Mesenchymal stem cell (in vitro differentiated cells and primary cell): ENCODE results near the gene MADD.

ENCODE experiments used
- DNase-seq: peaks from one replicate; pipeline ENCODE4 v3.0.0-alpha.2; 2013
- H2AFZ ChIP-seq: one replicate; pipeline ENCODE4 v1.6.1; 2013; ENCODE audit warnings: low read depth, mild to moderate bottlenecking, control low read depth, inconsistent platforms, low read length, moderate library complexity
- H2AK5ac ChIP-seq: 2 replicates; pipeline ENCODE4 v1.6.1; 2013; ENCODE audit warnings: low read length, moderate library complexity, mild to moderate bottlenecking, inconsistent platforms; ENCODE audit not compliant: severe bottlenecking
- H2BK120ac ChIP-seq: one replicate; pipeline ENCODE4 v1.6.1; 2013; ENCODE audit warnings: low read depth, mild to moderate bottlenecking, inconsistent platforms, low read length, moderate library complexity
- H2BK12ac ChIP-seq, 2 experiments: one replicate each; pipeline ENCODE4 v1.6.1; 2013; ENCODE audit warnings: inconsistent platforms in 2 of 2, low read length in 2 of 2, mild to moderate bottlenecking in 2 of 2, moderate library complexity in 2 of 2, control low read depth in 1 of 2
- H2BK15ac ChIP-seq: one replicate; pipeline ENCODE4 v1.6.1; 2013; ENCODE audit warnings: mild to moderate bottlenecking, low read depth, inconsistent platforms; ENCODE audit not compliant: poor library complexity, severe bottlenecking
- H2BK5ac ChIP-seq: 2 replicates; pipeline ENCODE4 v1.6.1; 2013; ENCODE audit warnings: low read depth, mild to moderate bottlenecking, low read length, control low read depth, inconsistent platforms; ENCODE audit not compliant: poor library complexity, severe bottlenecking
- H3K14ac ChIP-seq, 2 experiments: one replicate each; pipeline ENCODE4 v1.6.1; 2013; ENCODE audit warnings: inconsistent platforms in 2 of 2, low read length in 2 of 2, control low read depth in 1 of 2, mild to moderate bottlenecking in 1 of 2, moderate library complexity in 1 of 2
- H3K18ac ChIP-seq, 2 experiments: one replicate each; pipeline ENCODE4 v1.6.1; 2013; ENCODE audit warnings: inconsistent platforms in 2 of 2, low read length in 2 of 2, control low read depth in 1 of 2, low read depth in 1 of 2, mild to moderate bottlenecking in 1 of 2
- H3K23ac ChIP-seq, 2 experiments: one replicate each; pipeline ENCODE4 v1.6.1; 2013; ENCODE audit warnings: inconsistent platforms in 2 of 2, low read length in 2 of 2, mild to moderate bottlenecking in 2 of 2, moderate library complexity in 2 of 2, control low read depth in 1 of 2
- H3K27ac ChIP-seq: 2 replicates; pipeline ENCODE4 v1.5.1; 2013; ENCODE audit warnings: mild to moderate bottlenecking, moderate library complexity, low read length, control low read depth, inconsistent platforms; ENCODE audit not compliant: poor library complexity, severe bottlenecking
- H3K27me3 ChIP-seq, 2 experiments: 2 replicates each; pipeline versions ENCODE4 v1.6.1 to v1.7.0; 2013; ENCODE audit warnings: low read length in 2 of 2, mild to moderate bottlenecking in 2 of 2, moderate library complexity in 2 of 2, control low read depth in 1 of 2, inconsistent platforms in 1 of 2; ENCODE audit not compliant: control insufficient read depth in 1 of 2, insufficient read depth in 1 of 2
- H3K36me3 ChIP-seq, 2 experiments: 2 replicates each; pipeline versions ENCODE4 v1.6.1 to v1.7.0; 2013; ENCODE audit warnings: low read length in 2 of 2, control low read depth in 1 of 2, inconsistent platforms in 1 of 2, low read depth in 1 of 2, mild to moderate bottlenecking in 1 of 2; ENCODE audit not compliant: insufficient read depth in 2 of 2, control insufficient read depth in 1 of 2
- H3K4ac ChIP-seq, 2 experiments: one replicate each; pipeline ENCODE4 v1.6.1; 2013; ENCODE audit warnings: inconsistent platforms in 2 of 2, low read length in 2 of 2, mild to moderate bottlenecking in 2 of 2, moderate library complexity in 2 of 2, control low read depth in 1 of 2, low read depth in 1 of 2
- H3K4me1 ChIP-seq: 2 replicates; pipeline ENCODE4 v1.6.1; 2013; ENCODE audit warnings: low read depth, low read length, control low read depth; ENCODE audit not compliant: control insufficient read depth, insufficient read depth
- H3K4me2 ChIP-seq: 2 replicates; pipeline ENCODE4 v1.6.1; 2013; ENCODE audit warnings: low read length, mild to moderate bottlenecking, inconsistent platforms; ENCODE audit not compliant: poor library complexity, severe bottlenecking
- H3K4me3 ChIP-seq, 2 experiments: 2 replicates each; pipeline versions ENCODE4 v1.5.1 to v1.7.0; 2013; ENCODE audit warnings: low read length in 2 of 2, mild to moderate bottlenecking in 2 of 2, control low read depth in 1 of 2, low read depth in 1 of 2; ENCODE audit not compliant: insufficient read depth in 1 of 2
- H3K79me1 ChIP-seq: replicated peaks from 2 replicates; pipeline ENCODE4 v1.6.1; 2013; ENCODE audit warnings: mild to moderate bottlenecking, control low read depth, low read length, inconsistent platforms; ENCODE audit not compliant: poor library complexity, severe bottlenecking
- H3K9ac ChIP-seq: 2 replicates; pipeline ENCODE4 v1.7.0; 2013; ENCODE audit warnings: mild to moderate bottlenecking, low read length, moderate library complexity
- H3K9me3 ChIP-seq: 2 replicates; pipeline ENCODE4 v1.7.0; 2013; ENCODE audit warnings: mild to moderate bottlenecking, low read length; ENCODE audit not compliant: control insufficient read depth
- H4K8ac ChIP-seq: one replicate; pipeline ENCODE4 v1.6.1; 2013; ENCODE audit warnings: inconsistent platforms, mild to moderate bottlenecking, low read length, moderate library complexity
- H4K91ac ChIP-seq: one replicate; pipeline ENCODE4 v1.6.1; 2013; ENCODE audit warnings: mild to moderate bottlenecking, low read length, inconsistent platforms
- WGBS: methylation state at CpG from one replicate; pipeline ENCODE4 v1.1.7; 2013; ENCODE audit warnings: mixed read lengths; 5-methylcytosine and 5-hydroxymethylcytosine counted together

Gene MADD

DNA sequence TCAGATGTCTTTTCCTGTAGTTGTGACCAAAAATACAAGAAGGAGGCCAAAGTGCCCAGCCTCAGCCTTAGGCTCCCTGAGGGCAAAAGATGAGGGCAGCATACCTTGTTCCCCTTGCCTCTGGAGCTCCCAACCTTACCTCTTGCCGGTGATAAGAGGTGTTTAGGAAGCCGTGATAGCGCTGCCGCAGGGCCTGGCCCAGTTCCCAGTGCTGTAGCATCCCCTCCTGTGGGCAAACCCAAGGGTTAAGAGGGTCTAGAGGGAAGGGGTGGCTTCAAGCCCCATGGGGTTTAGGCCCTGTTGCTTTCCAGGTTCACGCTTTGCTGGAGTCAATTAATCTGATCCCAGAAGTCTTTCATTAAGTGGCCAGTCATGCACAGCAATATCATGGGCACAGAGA is 22.4 kb upstream of the MADD start:
- H3K27me3 ChIP-seq, result no peaks in the 10 kb centered on the region
- no peak overlapping the region for H2BK12ac ChIP-seq
- H3K79me1 ChIP-seq, result peaks cover 24% of the 10 kb centered on the region
- H2AK5ac ChIP-seq, result peak overlapping the region; percentile 24
- H3K4me3 ChIP-seq, result peak overlapping the region in 1 of 2 experiments; percentile 93
- H2BK5ac ChIP-seq, result no peak overlapping the region
- H2AFZ ChIP-seq, result no peak overlapping the region
- H3K18ac ChIP-seq, result no peak overlapping the region
- no peak overlapping the region for H3K27ac ChIP-seq
- H4K91ac ChIP-seq, result no peak overlapping the region
- H3K36me3 ChIP-seq, result peaks cover 26 to 30% of the 10 kb centered on the region in 2 experiments
- H3K23ac ChIP-seq, result no peak overlapping the region
- 89% methylated on average over 5 of the region's 5 CpGs for WGBS
- H3K9ac ChIP-seq, result no peak overlapping the region
- no peak overlapping the region for H2BK15ac ChIP-seq
- DNase-seq, result no peak
- H4K8ac ChIP-seq, result no peak overlapping the region
- H3K9me3 ChIP-seq, result no peaks in the 10 kb centered on the region
- H3K4ac ChIP-seq, result no peak overlapping the region
- peaks cover 22% of the 10 kb centered on the region for H3K4me1 ChIP-seq
- H3K4me2 ChIP-seq, result peak overlapping the region; percentile 70
- H2BK120ac ChIP-seq, result no peak overlapping the region
- no peak overlapping the region for H3K14ac ChIP-seq

DNA sequence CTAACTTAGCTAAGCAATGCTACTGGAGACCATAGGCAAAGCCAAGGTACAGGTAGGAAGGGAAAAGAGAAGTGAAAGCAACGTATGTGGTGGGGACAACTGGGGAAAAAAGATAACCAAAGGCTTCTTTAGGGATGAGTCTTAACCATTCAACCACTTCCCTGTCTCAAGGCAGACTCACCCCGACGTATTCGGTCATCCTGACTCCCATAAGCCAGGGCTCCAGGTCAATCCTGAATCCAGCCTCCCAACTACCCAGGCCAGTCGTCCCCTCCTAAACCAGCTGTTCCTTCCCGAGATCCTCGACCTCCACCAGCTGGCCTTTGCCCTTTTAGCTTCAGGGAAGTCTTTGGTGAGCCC is 21.6 kb upstream of the MADD start:
- peak overlapping the region in 1 of 2 experiments; percentile 1 for H3K23ac ChIP-seq
- H3K79me1 ChIP-seq, result peaks cover 18% of the 10 kb centered on the region
- no peak overlapping the region for H2BK120ac ChIP-seq
- H3K18ac ChIP-seq, result peak overlapping the region; percentile 25 to 96
- H3K27me3 ChIP-seq, result no peaks in the 10 kb centered on the region
- no peak overlapping the region for H2BK12ac ChIP-seq
- H3K27ac ChIP-seq, result peak overlapping the region; percentile 86
- H3K4me3 ChIP-seq, result peak overlapping the region; percentile 83 to 93
- no peaks in the 10 kb centered on the region for H3K9me3 ChIP-seq
- H3K14ac ChIP-seq, result peak overlapping the region in 1 of 2 experiments; percentile 80
- peak overlapping the region; percentile 73 for H2BK15ac ChIP-seq
- H2BK5ac ChIP-seq, result no peak overlapping the region
- H3K36me3 ChIP-seq, result peaks cover 18 to 22% of the 10 kb centered on the region in 2 experiments
- H3K9ac ChIP-seq, result peak overlapping the region; percentile 93
- H4K8ac ChIP-seq, result peak overlapping the region; percentile 87
- peak overlapping the region; percentile 19 for H4K91ac ChIP-seq
- H3K4ac ChIP-seq, result peak overlapping the region in 1 of 2 experiments; percentile 94
- peak; percentile 61 for DNase-seq
- peak overlapping the region; percentile 95 for H2AFZ ChIP-seq
- 2% methylated on average over 6 of the region's 7 CpGs for WGBS
- peak overlapping the region; percentile 70 for H3K4me2 ChIP-seq
- no peak overlapping the region for H2AK5ac ChIP-seq
- peaks cover 22% of the 10 kb centered on the region for H3K4me1 ChIP-seq

DNA sequence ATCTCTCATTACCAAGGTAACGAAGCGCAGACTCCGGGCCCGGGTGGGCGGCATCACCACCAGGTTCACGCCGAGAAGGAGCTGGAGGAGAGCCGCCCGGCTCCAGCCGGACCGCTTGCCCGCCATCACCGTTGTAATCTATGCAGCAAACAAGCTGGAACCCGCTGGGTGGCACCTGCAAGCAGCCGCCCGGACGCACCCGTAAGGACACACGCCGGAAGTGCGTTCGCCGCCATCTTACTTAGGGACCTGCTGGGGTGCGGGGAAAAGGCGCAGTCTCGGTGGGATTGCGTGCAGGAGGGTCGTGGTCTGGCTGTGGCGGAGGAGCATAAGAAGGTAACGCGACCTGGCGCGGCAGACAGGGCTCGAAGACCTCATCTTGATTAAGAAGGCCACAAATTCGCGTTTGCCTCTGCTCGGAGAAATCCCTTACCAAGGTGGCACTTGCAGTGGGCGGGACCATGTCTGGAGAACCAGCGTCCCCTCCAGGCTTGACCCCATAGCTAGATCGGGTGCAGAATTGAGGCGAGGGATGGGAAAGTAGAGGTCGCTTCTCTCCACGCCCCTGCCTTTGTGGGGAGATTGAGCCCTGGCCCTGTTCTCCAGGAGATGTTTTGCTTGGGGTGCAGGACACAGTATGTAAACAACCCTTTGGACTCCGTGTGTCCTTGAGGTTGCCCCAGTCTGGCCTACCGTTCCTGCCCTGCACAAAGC is 21.1 kb upstream of the MADD start, which contains the start of gene ACP2:
TSS of gene ACP2 (minus strand) at position 151 of the 714 bp plus-strand sequence. CDS start at position 126, 25 bp downstream.
- H2BK12ac ChIP-seq, result peak within 1 kb of the TSS; percentile 71 to 89
- peak; percentile 88 for DNase-seq
- peak within 1 kb of the TSS; percentile 24 for H2AK5ac ChIP-seq
- H3K36me3 ChIP-seq, result peaks cover 16 to 19% of the 10 kb centered on the region in 2 experiments
- H3K4ac ChIP-seq, result peak within 1 kb of the TSS; percentile 38 to 94
- peak within 1 kb of the TSS; percentile 95 for H2AFZ ChIP-seq
- H3K4me1 ChIP-seq, result peaks cover 22% of the 10 kb centered on the region
- peak within 1 kb of the TSS; percentile 93 for H3K9ac ChIP-seq
- peak within 1 kb of the TSS; percentile 70 for H3K4me2 ChIP-seq
- no peaks in the 10 kb centered on the region for H3K9me3 ChIP-seq
- H2BK15ac ChIP-seq, result peak within 1 kb of the TSS; percentile 73
- peak within 1 kb of the TSS; percentile 86 for H3K27ac ChIP-seq
- peaks cover 23% of the 10 kb centered on the region for H3K79me1 ChIP-seq
- peak within 1 kb of the TSS; percentile 96 for H3K18ac ChIP-seq
- peak within 1 kb of the TSS in 1 of 2 experiments; percentile 40 for H3K23ac ChIP-seq
- no peak within 1 kb of the TSS for H2BK120ac ChIP-seq
- H3K4me3 ChIP-seq, result peak within 1 kb of the TSS; percentile 83 to 93
- H4K91ac ChIP-seq, result peak within 1 kb of the TSS; percentile 83
- peak within 1 kb of the TSS; percentile 99 for H4K8ac ChIP-seq
- peak within 1 kb of the TSS in 1 of 2 experiments; percentile 89 for H3K14ac ChIP-seq
- WGBS, result under 1% methylated on average over 45 of the region's 45 CpGs
- H3K27me3 ChIP-seq, result no peaks in the 10 kb centered on the region
- peak within 1 kb of the TSS; percentile 95 for H2BK5ac ChIP-seq

DNA sequence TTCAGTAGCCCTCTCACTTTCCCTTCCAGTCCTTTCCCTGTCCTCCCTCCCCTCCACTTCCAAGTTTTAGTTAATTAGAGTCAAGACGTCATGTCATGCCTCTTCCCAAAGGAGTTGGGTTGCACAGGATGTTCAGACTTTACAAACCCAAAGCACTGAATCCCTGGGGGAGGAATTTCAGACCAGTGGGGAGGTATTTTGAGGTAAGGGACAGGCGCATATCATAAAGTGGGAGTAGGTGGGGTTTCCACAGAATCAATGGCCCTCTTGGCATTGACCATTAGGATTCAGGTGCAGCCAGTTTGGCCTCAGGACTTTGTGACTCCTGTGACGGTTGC is 20.6 kb upstream of the MADD start:
- H3K36me3 ChIP-seq, result peaks cover 16 to 17% of the 10 kb centered on the region in 2 experiments
- H3K79me1 ChIP-seq, result peaks cover 23% of the 10 kb centered on the region
- no peaks in the 10 kb centered on the region for H3K27me3 ChIP-seq
- H4K91ac ChIP-seq, result peak overlapping the region; percentile 53
- peak overlapping the region; percentile 83 to 93 for H3K4me3 ChIP-seq
- peak overlapping the region; percentile 16 for H2AK5ac ChIP-seq
- H2AFZ ChIP-seq, result peak overlapping the region; percentile 87
- no peak overlapping the region for H2BK120ac ChIP-seq
- peak overlapping the region; percentile 93 for H3K9ac ChIP-seq
- peak overlapping the region; percentile 99 for H4K8ac ChIP-seq
- no peaks in the 10 kb centered on the region for H3K9me3 ChIP-seq
- H3K18ac ChIP-seq, result peak overlapping the region; percentile 96
- no peak overlapping the region for H2BK15ac ChIP-seq
- peak overlapping the region in 1 of 2 experiments; percentile 69 for H3K4ac ChIP-seq
- peak overlapping the region in 1 of 2 experiments; percentile 8 for H2BK12ac ChIP-seq
- no peak overlapping the region for H3K23ac ChIP-seq
- 65% methylated on average over 3 of the region's 3 CpGs for WGBS
- peaks cover 25% of the 10 kb centered on the region for H3K4me1 ChIP-seq
- H3K4me2 ChIP-seq, result peak overlapping the region; percentile 52
- H3K27ac ChIP-seq, result no peak overlapping the region
- DNase-seq, result no peak
- H2BK5ac ChIP-seq, result no peak overlapping the region
- peak overlapping the region in 1 of 2 experiments; percentile 89 for H3K14ac ChIP-seq
